Mammary epithelial cell (primary cell): Measurements from ENCODE around the gene LHPP.

ENCODE experiments used
- EZH2 ChIP-seq: IDR thresholded peaks from 2 replicates; pipeline ENCODE4 v1.6.1; 2012; ENCODE audit warnings: low read length, inconsistent platforms, borderline replicate concordance
- TF ChIP-seq, protein P1 (sequence below), 2 donors: IDR thresholded peaks in 1 of 2; conservative IDR thresholded peaks in 1 of 2; 2 replicates each; pipeline ENCODE4 v1.5.1; 2011 to 2012; ENCODE audit warnings: inconsistent platforms in 2 of 2, low read length in 2 of 2, mild to moderate bottlenecking in 2 of 2, control low read depth in 1 of 2, low read depth in 1 of 2; ENCODE audit not compliant: insufficient read depth in 1 of 2; ENCODE audit errors: extremely low read depth in 1 of 2

- TF ChIP-seq, protein P1, sequence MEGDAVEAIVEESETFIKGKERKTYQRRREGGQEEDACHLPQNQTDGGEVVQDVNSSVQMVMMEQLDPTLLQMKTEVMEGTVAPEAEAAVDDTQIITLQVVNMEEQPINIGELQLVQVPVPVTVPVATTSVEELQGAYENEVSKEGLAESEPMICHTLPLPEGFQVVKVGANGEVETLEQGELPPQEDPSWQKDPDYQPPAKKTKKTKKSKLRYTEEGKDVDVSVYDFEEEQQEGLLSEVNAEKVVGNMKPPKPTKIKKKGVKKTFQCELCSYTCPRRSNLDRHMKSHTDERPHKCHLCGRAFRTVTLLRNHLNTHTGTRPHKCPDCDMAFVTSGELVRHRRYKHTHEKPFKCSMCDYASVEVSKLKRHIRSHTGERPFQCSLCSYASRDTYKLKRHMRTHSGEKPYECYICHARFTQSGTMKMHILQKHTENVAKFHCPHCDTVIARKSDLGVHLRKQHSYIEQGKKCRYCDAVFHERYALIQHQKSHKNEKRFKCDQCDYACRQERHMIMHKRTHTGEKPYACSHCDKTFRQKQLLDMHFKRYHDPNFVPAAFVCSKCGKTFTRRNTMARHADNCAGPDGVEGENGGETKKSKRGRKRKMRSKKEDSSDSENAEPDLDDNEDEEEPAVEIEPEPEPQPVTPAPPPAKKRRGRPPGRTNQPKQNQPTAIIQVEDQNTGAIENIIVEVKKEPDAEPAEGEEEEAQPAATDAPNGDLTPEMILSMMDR (conservative IDR thresholded peaks at IDR 0.05 in 1 of 2, IDR thresholded peaks at IDR 0.05 in 1 of 2; ENCODE audit: extremely low read depth in 1 of 2, insufficient read depth in 1 of 2, low read depth in 1 of 2, low read length in 2 of 2): no peak
- TF ChIP-seq EZH2: no peak
These were observed 178.4 kb downstream of the LHPP start for GRCh38 chr10:124640056-124640455.
